K562 (cell line): ENCODE data around the gene PYGO2. TPM values are rescaled to one million over a fixed set of nuclear protein-coding genes. Genes with fewer than 3 reads are reported as not detected.

Source experiments
- CBFB ChIP-seq: sonication (generic); formaldehyde crosslinking; IDR thresholded peaks from 2 replicates; pipeline ENCODE4 v1.4.0; 2020; ENCODE audit warnings: mild to moderate bottlenecking, missing genetic modification reagents
- CEBPG ChIP-seq, 3 experiments: fragments of 200-800 bp in 1 of 3; sonication (Bioruptor generic) in 1 of 3; sonication (generic) in 1 of 3; formaldehyde crosslinking in 1 of 3; IDR thresholded peaks in 2 of 3; conservative IDR thresholded peaks in 1 of 3; 2 replicates each; pipeline versions ENCODE4 v1.6.1 to v1.8.0; 2016 to 2022; ENCODE audit warnings: missing compliant biosample characterization in 2 of 3, missing genetic modification characterization in 2 of 3, mild to moderate bottlenecking in 1 of 3, missing genetic modification reagents in 1 of 3
- FOSL1 ChIP-seq: fragments of 200-800 bp; sonication (Bioruptor generic); conservative IDR thresholded peaks from 2 replicates; pipeline ENCODE4 v1.6.1; 2016; ENCODE audit warnings: missing genetic modification characterization, missing compliant biosample characterization
- FOXM1 ChIP-seq, 2 experiments: fragments of 450-650 bp in 1 of 2; sonication (generic) in 1 of 2; formaldehyde crosslinking in 1 of 2; IDR thresholded peaks; 2 replicates each; pipeline versions ENCODE4 v1.6.1 to v1.9.0; 2017 to 2022; ENCODE audit warnings: low read depth in 2 of 2, mild to moderate bottlenecking in 2 of 2, missing genetic modification reagents in 1 of 2, moderate library complexity in 1 of 2
- HLTF ChIP-seq: fragments of 450-650 bp; IDR thresholded peaks from 2 replicates; pipeline ENCODE4 v1.6.1; 2016
- HNRNPUL1 ChIP-seq: fragments of 200-400 bp; formaldehyde crosslinking; IDR thresholded peaks from 2 replicates; pipeline ENCODE4 v1.6.1; 2017; ENCODE audit warnings: low read length
- KLF13 ChIP-seq: fragments of 450-650 bp; IDR thresholded peaks from 2 replicates; pipeline ENCODE4 v1.6.1; 2016; ENCODE audit warnings: missing genetic modification characterization, low read depth, mild to moderate bottlenecking, missing compliant biosample characterization, moderate library complexity, borderline replicate concordance
- LEF1 ChIP-seq: fragments of 450-650 bp; IDR thresholded peaks from 2 replicates; pipeline ENCODE4 v1.6.1; 2016; ENCODE audit warnings: mild to moderate bottlenecking
- MTF1 ChIP-seq: fragments of 250-450 bp; sonication (Bioruptor Pico); IDR thresholded peaks from 2 replicates; pipeline ENCODE4 v1.9.0; 2021; ENCODE audit warnings: moderate library complexity, mild to moderate bottlenecking, inconsistent platforms, borderline replicate concordance
- SOX6 ChIP-seq: fragments of 450-650 bp; IDR thresholded peaks from 2 replicates; pipeline ENCODE4 v1.6.1; 2014; ENCODE audit warnings: mild to moderate bottlenecking
- ZNF444 ChIP-seq: fragments of 250-450 bp; sonication (Bioruptor Pico); IDR thresholded peaks from 2 replicates; pipeline ENCODE4 v1.4.0; 2020; ENCODE audit warnings: mild to moderate bottlenecking, moderate library complexity
- ZSCAN32 ChIP-seq: fragments of 450-650 bp; formaldehyde crosslinking; IDR thresholded peaks from 2 replicates; pipeline ENCODE4 v1.4.0; 2020; ENCODE audit warnings: mild to moderate bottlenecking, moderate library complexity
- polyA plus RNA-seq, 8 experiments: library from polyadenylated mRNA; depleted of rRNA in 4 of 8; stranded (reverse) in 5 of 8; unstranded in 3 of 8; fragments of >200 nt; fragmentation: Nextera tagmentation in 2 of 8; fragmentation: Illumina TruSeq in 1 of 8; extraction: Ambion mirVana in 2 of 8; extraction: Trizol in 1 of 8; gene quantifications; 2 replicates each; pipeline versions ENCODE4 v1.2.1 to v1.2.3, GENCODE V29; 2011 to 2014; ENCODE audit warnings: inconsistent platforms in 1 of 8, missing spikeins in 1 of 8
- total RNA-seq, 7 experiments: library from RNA; depleted of rRNA in 6 of 7; stranded (reverse); fragments of >200 nt in 6 of 7; fragmentation: Illumina TruSeq in 2 of 7; extraction: Trizol in 2 of 7; gene quantifications; 2 replicates each; pipeline versions ENCODE4 v1.2.1 to v1.2.3, GENCODE V29; 2011 to 2021; ENCODE audit warnings: low replicate concordance in 1 of 7
- TF ChIP-seq, protein P1 (sequence below): sonication (generic); formaldehyde crosslinking; IDR thresholded peaks from 2 replicates; pipeline ENCODE4 v1.8.0; 2022; ENCODE audit warnings: mild to moderate bottlenecking, low read depth, missing genetic modification reagents
- TF ChIP-seq, protein P2 (sequence below), 2 experiments: IDR thresholded peaks; 2 replicates each; pipeline ENCODE4 v1.6.1; 2012; ENCODE audit warnings: improper control_type of control experiment in 2 of 2, low read depth in 2 of 2, low read length in 2 of 2, borderline replicate concordance in 1 of 2
- TF ChIP-seq, protein P3 (sequence below), 2 experiments: fragments of 250-450 bp in 1 of 2; fragments of 450-650 bp in 1 of 2; sonication (Bioruptor Pico) in 1 of 2; IDR thresholded peaks; 2 replicates each; pipeline versions ENCODE4 v1.6.1 to v1.8.0; 2016 to 2021; ENCODE audit warnings: mild to moderate bottlenecking in 2 of 2, moderate library complexity in 2 of 2, missing compliant biosample characterization in 1 of 2, missing genetic modification characterization in 1 of 2

PYGO2 gene
- total and polyA plus RNA-seq, 9 of the 15 experiments (the other 6 are each of a cell fraction or from before 2014, with no cell fraction given): 8.3 to 36.2 (median 18.2) TPM

DNA sequence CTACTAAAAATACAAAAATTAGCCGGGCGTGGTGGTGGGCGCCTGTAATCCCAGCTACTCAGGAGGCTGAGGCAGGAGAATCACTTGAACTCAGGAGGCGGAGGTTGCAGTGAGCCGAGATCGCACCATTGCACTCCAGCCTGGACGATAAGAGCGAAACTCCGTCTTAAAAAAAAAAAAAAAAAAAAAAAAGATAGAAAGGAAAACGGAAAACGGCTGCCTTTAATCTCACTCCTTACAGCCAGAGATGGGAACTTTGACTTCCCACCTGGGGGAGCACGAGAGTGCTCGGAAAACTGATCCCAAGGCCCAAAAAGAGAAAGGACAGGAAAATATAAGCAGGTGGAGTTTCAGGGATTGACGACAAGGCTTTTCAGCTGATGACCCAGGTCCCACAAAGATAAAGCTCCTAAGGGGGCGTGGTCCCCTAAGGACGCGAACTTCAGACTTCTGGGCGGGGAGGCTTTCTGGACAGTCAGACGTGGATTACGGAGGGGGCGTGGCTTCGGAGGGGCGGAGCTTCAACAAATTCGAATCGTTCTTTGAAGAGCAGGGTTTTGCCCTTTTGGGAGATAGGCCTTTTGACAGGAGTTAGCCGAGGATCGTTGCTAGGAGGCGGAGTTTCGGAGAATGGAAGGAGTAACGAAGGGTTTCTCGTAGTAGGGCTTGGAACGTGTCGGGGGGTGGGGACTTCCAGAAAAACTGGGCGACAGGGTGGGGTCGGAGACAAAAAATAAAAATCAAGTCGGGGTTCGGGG lies 11.9 kb upstream of the PYGO2 start (continued):
- TF ChIP-seq FOXM1 (IDR thresholded peaks at IDR 0.05; ENCODE audit: low read depth) (no peak), FOXM1 (CRISPR knock-in tag; IDR thresholded peaks at IDR 0.05; ENCODE audit: low read depth) (no peak), ZSCAN32 (no peak), HLTF (peak; percentile 65; the same call in 1 of the 2 replicates), CEBPG (CRISPR knock-in tag; IDR thresholded peaks at IDR 0.05) (no peak), CEBPG (tag; conservative IDR thresholded peaks at IDR 0.05 in 1 of 2, IDR thresholded peaks at IDR 0.05 in 1 of 2) (no peak), SOX6 (peak; percentile 44; the same call in 1 of the 2 replicates), CBFB (CRISPR knock-in tag) (no peak), ZNF444 (CRISPR knock-in tag) (no peak), LEF1 (peak; percentile 12; the same call in 1 of the 2 replicates), FOSL1 (tag) (no peak), MTF1 (CRISPR knock-in tag) (no peak), HNRNPUL1 (no peak), KLF13 (tag) (peak; percentile 99)
- TF ChIP-seq, protein P1, sequence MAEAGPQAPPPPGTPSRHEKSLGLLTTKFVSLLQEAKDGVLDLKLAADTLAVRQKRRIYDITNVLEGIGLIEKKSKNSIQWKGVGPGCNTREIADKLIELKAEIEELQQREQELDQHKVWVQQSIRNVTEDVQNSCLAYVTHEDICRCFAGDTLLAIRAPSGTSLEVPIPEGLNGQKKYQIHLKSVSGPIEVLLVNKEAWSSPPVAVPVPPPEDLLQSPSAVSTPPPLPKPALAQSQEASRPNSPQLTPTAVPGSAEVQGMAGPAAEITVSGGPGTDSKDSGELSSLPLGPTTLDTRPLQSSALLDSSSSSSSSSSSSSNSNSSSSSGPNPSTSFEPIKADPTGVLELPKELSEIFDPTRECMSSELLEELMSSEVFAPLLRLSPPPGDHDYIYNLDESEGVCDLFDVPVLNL (CRISPR knock-in tag): no peak
- TF ChIP-seq, protein P2, sequence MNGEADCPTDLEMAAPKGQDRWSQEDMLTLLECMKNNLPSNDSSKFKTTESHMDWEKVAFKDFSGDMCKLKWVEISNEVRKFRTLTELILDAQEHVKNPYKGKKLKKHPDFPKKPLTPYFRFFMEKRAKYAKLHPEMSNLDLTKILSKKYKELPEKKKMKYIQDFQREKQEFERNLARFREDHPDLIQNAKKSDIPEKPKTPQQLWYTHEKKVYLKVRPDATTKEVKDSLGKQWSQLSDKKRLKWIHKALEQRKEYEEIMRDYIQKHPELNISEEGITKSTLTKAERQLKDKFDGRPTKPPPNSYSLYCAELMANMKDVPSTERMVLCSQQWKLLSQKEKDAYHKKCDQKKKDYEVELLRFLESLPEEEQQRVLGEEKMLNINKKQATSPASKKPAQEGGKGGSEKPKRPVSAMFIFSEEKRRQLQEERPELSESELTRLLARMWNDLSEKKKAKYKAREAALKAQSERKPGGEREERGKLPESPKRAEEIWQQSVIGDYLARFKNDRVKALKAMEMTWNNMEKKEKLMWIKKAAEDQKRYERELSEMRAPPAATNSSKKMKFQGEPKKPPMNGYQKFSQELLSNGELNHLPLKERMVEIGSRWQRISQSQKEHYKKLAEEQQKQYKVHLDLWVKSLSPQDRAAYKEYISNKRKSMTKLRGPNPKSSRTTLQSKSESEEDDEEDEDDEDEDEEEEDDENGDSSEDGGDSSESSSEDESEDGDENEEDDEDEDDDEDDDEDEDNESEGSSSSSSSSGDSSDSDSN (IDR thresholded peaks at IDR 0.05; ENCODE audit: borderline replicate concordance in 1 of 2, low read depth in 2 of 2, low read length in 2 of 2): 0 out of 4 replicates have a peak, but pooled peaks of 1 of the 2 experiments have one; percentile 12
- TF ChIP-seq, protein P3, sequence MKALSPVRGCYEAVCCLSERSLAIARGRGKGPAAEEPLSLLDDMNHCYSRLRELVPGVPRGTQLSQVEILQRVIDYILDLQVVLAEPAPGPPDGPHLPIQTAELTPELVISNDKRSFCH (CRISPR knock-in tag; IDR thresholded peaks at IDR 0.05): no peak
- TF ChIP-seq, protein P3 (tag; IDR thresholded peaks at IDR 0.05): no peak
